ENCODE data around the gene TEX22.

The TEX22 gene

DNA sequence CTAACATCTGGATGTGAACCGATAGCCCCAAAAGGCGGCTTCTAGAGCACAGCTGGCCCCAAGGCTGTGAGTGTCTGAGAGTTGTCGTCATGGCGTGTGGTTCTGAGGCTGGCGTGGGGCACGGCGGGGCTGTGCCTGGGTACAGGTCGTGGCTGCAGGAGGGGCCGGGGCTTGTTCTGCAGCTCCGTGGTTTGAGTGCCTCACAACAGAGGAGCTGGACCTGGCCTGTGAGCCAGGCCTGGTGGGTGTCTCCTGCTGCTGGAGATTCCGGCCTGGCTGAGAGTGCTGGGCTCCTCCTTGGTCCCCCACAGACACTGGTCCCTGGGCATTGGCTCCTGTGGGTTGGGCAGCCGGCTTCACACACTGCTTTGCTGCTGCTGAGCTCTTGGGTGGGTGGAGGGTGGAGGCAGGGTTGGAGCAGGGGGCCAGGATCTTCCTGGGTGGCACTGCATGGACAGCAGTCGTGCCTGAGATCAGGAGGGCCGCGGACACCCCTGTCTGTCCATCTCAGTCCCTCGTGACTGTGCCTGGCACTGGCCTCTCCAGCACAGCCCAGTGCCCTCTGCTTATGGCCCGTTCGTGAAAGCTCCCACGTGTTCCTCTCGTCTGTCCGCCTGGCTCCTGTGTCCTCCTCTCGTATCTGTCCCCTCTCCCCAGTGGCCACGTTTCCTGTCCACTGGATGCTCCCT lies 31.8 kb upstream of the TEX22 start:
- DNase-seq (ENCODE audit: low read depth), result no peak

DNA sequence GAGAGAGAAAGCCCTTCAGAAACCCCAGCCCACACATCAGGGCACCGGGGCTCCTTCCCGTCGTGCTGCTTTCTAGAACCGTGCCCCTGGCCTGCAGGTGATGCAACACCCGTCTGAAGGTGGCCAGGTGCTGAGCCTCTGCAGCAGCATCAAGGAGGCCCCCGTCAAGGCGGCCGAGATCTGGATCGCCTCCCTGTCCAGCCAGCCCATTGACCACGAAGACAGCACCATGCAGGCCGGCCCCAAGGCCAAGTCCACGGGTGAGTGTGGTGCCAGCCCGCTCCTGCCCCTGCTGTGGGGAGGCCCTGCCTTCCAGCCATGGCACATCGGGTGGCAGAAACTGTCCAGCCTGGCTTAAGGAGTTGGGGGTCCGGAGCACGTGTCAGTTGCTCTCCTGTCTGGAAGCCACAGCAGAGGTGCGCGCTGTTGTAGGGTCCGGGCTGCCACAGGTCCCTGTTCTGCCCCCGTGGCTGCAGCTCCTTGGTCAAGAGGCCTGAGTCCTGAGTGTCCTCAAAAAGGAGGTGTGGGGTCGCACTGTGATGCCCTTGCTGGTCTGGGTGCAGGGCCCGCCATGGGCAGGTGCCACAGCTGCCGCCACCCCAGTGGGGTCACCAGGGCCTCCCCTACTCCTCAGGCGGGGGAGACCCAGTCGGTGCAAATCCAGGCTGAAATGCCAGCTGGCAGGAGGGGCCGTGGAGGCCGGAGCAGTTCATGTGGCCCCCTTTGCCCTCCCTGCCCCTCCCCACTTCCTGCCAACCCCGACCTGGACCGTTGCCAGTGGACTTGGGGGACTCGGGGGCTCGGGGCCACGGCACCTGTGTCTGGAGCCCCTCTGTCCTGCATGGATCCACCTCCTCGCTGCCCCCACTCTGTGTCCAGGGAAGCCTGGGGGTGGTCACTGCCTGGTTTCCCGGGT lies 31.0 kb upstream of the TEX22 start:
- DNase-seq (ENCODE audit: low read depth), result no peak

DNA sequence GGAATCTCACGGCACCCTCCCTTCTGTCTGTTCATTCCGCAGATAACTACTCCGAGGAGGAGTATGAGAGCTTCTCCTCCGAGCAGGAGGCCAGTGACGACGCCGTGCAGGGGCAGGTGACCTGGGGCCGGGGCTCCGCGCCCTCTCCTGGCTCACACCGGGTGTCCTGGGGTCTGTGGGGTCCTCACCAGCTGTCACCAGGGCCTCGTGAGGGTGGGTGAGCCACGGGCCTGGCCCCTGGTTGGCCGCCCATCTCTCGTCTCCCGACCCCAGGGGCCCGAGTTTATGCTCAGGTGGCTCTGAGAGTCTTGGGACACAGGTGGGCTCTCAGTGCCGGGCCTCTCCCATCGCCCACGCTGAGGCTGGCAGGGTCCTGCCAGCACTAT lies 30.3 kb upstream of the TEX22 start:
- DNase-seq (ENCODE audit: low read depth), result no peak

DNA sequence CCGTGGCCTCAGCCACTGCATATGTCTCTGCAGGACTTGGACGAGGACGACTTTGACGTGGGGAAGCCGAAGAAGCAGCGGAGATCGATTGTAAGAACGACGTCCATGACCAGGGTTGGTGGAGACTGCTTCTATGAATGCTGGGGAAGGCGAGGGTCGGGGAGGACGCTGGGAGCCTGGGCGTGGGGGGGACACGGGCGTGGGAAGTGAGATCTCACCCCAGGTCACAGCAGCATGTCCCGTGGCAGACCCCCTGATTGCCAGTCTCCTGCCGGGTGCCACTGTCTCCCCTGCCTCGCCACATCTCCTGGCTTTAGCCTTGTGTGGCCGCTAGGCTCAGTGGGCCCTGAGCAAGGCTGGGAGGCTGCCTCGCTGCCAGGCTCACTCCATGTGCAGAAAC lies 29.9 kb upstream of the TEX22 start:
- DNase-seq (ENCODE audit: low read depth), result no peak

DNA sequence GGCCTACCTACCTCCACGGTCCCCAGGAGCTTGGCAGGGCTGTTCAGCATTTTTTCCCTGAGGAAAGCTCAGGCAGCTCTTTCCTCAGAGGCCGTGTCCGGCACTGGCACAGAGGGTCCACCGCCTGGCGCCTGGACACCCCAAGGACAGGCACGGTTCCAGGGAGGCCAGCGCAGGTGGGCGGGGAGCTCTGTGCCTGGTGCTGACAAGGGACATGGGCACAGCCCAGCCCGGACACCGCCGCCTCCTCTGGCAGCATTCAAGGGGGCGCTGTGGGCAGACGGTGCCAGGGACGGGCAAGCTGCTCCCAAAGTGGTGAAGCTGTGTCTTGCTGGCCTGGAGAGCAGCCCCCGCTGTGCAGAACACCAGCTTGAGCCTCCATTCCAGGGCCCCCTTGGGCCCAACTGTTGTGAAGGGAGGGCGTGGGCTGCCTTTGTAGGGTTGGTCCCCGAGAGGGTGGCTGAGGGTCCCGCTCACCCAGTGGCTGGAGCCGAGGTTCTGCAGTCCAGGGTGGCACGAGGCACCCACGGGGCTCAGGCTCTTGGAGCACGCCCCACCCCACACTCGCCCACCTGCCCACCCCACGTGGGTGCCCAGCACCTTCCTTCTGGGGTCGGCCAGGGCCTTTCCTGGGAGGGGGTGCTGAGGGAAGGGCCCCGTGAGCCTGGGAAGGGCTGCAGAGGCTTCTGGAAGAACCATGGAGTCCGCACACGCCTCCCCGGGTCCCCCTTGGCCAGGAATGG lies 29.3 kb upstream of the TEX22 start:
- DNase-seq (ENCODE audit: low read depth), result no peak

DNA sequence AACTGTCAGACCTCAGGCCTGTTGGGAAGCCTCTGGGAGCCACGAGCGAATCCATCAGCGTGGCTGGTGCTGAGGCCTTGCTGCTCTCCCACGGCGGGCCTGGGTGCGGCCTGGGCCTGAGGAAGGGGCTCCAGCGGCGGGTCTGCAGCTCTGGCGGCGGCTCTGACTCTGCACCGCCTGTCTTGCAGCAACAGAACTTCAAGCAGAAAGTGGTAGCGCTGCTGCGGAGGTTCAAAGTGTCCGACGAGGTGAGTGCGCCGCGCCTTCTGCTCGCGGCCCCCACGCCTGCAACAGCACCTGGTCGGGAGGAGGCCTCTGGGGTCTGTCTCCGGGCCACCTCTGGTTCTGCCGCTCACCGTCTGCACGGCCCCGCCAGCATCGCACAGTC lies 28.7 kb upstream of the TEX22 start:
- DNase-seq (ENCODE audit: low read depth), result no peak

DNA sequence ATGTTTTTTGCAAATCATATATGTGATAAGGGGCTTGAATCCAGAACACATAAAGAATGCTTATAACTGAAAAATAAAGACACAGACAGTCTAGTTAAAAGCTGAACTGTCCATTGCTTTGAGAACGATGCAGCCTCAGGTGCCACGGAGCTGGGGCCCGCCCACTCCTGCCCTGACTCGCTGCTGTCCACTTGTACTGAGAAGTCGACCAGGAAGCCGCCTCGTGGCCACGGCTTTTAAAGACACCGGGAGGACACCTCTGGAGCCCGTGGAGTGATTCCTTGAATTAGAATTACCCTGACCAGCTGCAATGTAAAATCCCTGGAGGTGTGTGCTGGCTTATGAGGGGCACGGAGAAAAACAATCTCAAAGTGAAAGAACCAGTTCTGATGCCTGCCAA lies 23.9 kb upstream of the TEX22 start:
- no peak for DNase-seq (ENCODE audit: low read depth)

DNA sequence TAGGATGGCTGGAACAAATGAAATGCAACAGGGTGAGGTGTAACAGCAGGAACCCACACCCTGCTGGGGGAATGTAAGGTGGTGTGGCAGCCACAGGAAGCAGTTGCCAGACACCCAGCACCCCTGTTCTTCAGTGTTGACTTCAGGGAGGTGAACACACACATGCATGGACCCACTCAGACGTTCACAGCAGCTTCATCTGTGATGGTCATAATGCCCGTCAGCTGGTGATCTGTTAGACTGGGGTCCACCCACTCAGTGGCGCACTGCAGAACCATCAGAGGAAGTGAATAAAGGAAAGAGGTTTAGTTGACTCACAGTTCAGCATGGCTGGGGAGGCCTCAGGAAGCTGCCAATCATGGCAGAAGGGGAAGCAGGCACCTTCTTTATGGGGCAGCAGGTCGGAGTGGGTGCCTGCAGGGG lies 22.7 kb upstream of the TEX22 start:
- DNase-seq (ENCODE audit: low read depth), result no peak

DNA sequence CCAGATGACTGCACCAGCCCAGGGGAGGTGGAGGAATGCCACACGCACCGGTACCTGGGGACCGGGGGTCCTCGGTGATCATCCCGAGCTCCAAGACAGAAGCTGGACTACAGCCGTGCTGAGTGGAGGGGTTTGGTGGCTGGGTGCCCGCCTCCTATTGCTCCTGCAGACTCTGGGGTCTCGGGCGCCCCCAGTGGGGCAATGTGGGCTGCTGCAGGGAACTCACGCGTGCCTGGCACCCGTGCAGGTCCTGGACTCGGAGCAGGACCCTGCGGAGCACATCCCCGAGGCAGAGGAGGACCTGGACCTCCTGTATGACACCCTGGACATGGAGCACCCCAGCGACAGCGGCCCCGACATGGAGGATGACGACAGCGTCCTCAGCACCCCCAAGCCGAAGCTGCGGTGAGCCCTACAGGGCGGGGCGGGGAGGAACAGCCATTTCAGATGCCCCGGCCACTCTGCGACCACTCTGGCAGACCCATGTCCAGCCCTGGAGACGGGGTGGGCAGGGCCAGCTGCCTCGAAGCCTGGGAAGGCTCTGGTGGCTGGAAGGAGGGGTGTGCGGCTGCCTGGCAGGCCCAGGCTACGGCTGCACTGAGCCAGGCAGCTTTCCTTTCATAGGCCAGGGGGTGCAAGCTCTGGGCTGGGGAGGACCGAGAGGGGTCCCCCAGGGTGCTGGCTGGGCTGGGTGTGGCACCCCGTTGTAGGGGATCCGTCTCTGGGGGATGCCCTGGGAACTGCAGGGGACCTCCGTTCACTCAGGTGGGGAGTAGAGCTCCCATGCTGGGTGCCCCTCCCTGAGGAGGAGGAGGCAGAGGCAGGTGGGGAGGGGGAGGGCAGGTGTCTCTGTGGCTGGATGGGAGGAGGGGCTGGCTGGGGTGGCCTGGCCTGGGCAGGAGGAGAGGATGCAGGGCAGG lies 21.6 kb upstream of the TEX22 start:
- DNase-seq (ENCODE audit: low read depth), result no peak

DNA sequence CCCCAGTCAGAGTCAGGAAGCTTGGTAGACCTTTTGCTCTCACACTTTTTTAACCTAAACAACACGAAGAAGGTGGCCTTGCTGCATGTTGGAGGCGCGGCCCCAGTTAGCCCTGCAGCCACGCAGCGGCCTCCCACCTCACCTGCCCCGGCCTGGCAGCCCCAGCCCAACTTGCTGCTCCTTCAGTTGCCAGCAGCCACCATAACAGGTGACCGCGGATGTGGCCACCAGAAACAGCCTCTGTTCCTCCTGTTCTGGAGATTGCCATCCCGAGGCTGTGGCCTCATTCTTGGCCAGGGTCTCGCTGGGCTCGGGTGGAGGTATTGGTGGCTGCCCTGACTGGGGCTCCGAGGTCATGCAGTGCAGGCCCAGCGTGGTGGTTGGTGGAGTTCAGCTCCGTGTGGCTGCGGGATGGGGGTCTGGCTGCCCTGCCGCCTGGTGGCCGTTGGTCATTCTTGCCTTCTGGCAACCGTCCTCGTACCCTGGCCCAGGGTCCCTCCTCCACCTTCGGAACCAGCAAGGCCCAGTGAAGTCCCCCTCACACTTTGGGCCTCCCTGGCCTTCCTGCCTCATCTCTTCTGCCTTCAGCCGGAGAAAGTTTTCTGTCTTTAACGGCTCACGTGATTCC lies 20.7 kb upstream of the TEX22 start:
- DNase-seq (ENCODE audit: low read depth), result no peak

DNA sequence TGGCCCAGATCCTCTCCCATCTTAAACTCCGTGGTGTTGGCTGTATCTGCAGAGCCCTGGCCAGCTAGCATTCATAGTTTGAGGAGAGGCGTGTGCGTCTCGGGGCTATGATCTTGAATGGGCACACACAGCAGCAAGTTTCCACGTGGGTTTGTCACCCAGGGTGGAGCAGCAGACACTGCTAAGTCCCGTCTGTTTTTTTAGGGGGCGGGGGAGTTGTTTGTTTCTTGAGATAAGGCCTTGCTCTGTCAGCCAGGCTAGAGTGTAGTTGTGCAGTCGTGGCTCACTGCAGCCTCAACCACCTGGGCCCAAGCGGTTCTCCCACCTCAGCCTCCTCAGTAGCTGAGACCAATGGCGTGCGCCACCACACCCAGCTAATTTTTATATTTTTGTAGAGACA lies 20.1 kb upstream of the TEX22 start:
- DNase-seq (ENCODE audit: low read depth), result no peak

DNA sequence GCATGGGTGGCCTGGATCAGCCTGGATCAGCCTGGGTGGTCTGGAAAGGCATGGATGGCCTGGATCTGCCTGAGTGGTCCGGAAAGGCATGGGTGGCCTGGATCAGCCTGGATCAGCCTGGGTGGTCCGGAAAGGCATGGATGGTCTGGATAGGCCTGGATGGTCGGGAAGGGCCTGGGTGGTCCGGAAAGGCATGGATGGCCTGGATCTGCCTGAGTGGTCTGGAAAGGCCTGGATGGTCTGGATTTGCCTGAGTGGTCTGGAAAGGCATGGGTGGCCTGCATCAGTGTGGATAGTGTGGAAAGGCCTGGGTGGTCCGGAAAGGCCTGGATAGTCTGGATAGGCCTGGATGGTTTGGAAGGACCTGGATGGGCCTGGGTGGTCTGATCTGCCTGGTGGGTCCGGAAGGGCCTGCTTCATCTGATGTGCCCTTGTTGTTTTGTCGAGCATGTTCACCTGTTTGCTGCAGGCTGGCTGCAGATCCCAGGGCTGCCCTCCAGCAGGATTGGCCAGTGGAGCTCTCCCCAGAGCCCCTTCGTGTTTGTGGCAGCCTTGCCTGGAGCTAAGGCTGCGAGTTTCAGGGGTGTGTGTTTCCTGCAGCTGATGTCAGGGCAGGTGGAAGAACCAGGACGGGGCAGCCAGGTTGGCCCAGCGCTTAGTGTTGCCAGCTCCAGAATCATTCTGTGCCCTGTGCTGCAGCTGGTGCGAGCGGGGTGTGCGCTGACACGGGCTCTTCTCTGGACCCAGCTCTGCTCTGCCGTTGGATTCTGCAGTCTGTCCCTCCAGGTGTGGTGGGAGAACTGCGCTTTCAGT lies 19.3 kb upstream of the TEX22 start:
- no peak for DNase-seq (ENCODE audit: low read depth)

DNA sequence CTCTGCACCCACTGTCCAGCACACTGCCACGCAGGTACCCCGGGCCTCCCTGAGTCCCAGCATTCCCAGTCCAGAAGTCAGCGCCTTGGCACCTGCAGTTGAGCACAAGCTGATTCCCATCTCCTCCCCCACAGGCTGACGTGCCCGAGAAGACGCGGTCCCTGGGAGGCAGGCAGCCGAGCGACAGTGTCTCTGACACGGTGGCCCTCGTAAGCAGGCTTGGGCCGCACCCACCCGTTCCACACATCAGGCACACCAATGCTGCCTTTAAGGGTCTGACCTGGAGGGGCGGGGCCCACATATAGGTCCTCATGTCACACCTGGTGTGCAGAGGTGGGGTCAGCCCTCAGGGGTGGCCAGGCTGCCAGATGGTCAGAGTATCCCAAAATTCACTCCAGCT lies 18.4 kb upstream of the TEX22 start:
- no peak for DNase-seq (ENCODE audit: low read depth)

DNA sequence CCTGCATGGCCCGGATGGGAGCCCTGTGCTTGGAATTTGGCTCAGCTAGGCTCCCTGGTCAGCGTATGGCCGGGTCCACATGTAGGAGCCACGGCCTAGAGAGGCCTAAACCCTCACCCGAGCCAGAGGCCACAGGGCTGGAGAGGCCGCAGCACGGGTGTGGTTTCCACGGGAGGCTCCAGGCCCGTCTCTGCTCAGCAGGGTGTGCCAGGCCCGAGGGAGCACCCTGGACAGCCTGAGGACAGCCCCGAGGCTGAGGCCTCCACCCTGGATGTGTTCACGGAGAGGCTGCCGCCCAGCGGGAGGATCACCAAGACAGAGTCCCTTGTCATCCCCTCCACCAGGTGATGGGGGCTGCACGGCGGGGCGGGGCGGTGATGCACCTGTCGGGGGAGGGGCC lies 17.6 kb upstream of the TEX22 start:
- DNase-seq (ENCODE audit: low read depth), result no peak

DNA sequence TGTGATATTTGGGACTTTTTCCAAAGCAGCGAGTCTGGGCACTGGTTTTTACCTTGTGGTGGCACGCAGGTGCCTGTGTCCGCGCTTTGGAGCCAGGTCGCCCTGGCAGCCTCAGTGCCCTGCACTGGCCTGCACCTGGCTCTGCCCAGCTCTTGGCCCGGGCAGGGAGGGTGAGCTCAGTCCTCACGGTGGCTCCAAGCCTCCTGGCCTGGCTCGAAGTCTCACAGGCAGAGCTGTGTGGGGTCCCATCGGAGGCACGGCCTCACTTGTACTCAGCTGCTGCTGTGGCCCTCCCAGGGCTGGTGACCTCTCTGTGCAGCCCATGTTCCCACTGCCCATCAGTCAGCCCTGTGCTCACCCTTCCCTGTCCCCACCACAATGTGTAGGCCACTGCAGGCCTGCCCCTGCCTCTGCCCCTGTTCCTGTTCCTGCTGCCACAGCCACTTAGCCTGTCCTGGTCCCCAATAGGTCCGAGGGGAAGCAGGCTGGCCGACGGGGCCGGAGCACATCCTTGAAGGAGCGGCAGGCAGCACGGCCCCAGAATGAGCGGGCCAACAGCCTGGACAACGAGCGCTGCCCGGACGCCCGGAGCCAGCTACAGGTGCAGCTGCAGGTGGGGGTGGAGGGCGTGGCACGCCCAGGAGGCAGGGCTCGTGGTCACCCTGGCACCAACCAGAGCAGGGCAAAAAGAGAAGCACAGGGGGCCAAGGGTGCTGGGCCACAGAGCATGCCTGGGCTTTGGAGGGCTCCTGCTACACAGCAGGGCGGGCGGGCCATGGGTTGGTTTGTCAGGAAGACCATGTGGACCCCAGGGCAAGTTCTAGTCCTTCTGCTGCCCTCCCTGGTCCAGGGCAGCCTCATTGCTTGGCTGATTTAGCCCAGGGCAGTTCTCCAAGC lies 16.6 kb upstream of the TEX22 start:
- DNase-seq (ENCODE audit: low read depth), result no peak

DNA sequence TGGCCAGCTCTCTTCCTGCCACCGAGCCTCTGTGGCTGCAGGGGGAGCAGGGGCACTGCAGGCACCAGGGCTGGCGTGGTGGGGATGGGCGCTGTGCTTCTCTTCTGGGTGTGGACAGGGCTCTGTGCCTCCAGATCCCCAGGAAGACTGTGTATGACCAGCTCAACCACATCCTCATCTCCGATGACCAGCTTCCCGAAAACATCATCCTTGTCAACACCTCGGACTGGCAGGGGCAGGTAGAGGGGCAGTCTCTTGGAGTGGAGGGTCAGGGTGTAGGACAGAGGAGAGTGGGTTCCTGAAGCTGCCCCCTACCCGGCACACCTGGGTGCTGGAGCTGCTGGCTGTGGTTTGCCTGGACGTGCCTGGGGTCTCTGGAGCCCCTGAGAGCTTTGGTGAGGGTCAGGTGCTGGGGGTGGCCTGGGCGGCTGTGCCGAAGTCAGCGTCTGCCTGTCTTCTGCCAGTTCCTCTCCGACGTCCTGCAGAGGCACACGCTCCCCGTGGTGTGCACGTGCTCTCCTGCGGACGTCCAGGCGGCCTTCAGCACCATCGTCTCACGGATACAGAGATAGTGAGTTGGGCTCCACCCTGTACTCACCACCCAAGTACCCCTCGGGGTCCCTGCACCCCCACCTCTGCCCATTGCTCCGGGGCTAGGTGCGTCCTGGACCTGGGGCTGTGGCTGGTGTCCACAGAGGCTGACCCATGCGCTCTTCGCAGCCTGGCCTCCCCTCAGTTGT lies 15.8 kb upstream of the TEX22 start:
- DNase-seq (ENCODE audit: low read depth), result no peak

DNA sequence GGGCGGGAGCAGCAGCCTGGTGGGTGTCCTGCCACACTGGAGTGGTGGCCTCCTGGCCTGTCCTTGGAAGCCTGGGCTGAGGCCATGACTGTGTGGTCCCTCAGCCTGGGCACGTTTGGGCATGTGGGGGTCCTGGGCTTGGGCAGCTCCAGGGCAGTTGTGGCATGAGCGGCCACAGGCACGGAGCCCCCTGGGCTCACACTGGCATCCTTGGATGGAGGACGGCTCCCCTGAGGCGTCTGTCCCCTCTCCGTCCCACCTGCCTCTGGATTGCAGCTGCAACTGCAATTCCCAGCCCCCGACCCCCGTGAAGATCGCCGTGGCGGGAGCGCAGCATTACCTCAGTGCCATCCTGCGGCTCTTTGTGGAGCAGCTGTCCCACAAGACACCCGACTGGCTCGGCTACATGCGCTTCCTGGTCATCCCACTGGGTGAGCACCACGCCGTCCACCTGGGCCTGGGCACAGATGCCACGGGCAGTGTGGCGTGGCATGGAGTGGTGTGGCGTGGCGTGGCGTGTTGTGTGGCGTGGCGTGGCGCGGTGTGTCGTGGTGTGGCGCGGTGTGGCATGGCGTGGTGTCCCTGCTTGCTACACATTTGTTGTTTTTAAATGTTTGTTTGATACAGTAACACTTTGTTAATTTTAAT lies 15.1 kb upstream of the TEX22 start:
- DNase-seq (ENCODE audit: low read depth), result no peak

DNA sequence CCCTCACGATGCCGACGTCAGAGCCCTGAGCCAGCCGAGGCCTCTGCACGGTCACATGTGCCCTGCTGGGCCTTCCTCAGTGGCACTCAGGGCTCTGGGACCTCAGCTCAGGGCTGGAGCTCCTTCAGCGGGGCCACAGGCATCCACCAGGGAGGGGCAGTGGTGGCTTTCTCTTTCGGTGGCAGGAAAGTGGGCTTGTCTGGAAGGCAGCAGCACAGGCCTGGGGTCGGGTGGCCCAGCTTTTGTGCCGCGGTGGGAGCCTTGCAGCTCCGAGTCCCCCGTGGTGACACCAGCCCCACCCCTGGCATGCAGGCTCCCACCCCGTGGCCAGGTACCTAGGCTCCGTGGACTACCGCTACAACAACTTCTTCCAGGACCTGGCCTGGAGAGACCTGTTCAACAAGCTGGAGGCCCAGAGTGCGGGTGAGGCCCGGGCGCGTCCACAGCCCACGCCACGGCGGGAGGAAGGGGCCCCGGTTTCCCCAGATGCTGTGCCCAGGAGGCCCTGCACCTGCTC lies 14.2 kb upstream of the TEX22 start:
- DNase-seq (ENCODE audit: low read depth), result no peak

All from HS-5 (cell line).